ENCODE results near the gene REC8.
"Not testable (repeated sequence)": the region's sequence is repeated elsewhere in the genome, so short reads cannot be mapped to it uniquely, and the experiment has no call there.

The REC8 gene

DNA sequence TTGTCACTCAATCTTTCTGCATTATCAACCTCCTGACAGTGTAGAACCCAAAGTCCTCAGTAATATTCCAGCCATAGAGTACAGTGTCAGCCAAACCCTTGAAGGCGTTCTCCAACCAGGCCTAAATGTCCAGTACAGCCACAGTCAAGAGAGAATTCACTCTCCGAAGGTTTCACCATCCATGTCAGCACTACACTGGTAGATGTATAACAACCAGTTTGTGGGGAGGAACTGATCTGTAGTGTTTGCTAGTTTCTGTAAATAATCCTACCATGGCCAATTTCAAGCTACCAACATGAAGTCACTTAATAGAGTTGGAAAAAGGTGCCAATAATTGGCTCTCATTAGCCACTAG is 44.4 kb downstream of the REC8 start:
- H3K9ac ChIP-seq (ENCODE audit: low read depth, low read length): peak overlapping the region; percentile 96
- no peaks in the 10 kb centered on the region for H3K9me3 ChIP-seq (ENCODE audit: control insufficient read depth, insufficient read depth, low read length)
- no peaks in the 10 kb centered on the region for H3K27me3 ChIP-seq (ENCODE audit: control insufficient read depth, insufficient read depth, low read length)
- peaks cover 12% of the 10 kb centered on the region for H3K36me3 ChIP-seq (ENCODE audit: control insufficient read depth, insufficient read depth, low read length)
- peak overlapping the region; percentile 98 for H3K4me3 ChIP-seq (ENCODE audit: low read depth, low read length)
- peaks cover 5% of the 10 kb centered on the region for H3K4me1 ChIP-seq (ENCODE audit: control insufficient read depth, insufficient read depth, low read length)

DNA sequence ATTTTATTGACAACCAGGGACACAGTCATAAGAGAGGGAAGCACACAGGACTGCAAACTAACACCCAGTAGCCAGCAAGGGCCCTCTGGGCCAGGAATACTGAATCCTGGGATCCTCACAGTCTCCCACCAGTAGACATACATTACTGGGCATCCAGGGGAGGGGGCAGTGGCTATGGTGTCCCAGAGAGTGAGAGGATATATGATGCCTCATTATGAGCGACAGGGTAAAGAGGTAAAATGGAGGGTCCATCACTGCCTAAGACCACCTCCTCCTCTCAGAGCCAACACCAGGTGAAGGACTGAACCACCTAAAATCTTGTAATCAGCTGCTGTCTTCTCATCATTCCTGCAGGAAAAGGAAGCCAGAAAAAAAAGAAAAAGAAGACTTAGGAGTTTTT is 45.0 kb downstream of the REC8 start:
- not testable (repeated sequence) for H3K27me3 ChIP-seq (ENCODE audit: control insufficient read depth, insufficient read depth, low read length); H3K9ac ChIP-seq (ENCODE audit: low read depth, low read length); H3K9me3 ChIP-seq (ENCODE audit: control insufficient read depth, insufficient read depth, low read length); H3K4me3 ChIP-seq (ENCODE audit: low read depth, low read length); H3K4me1 ChIP-seq (ENCODE audit: control insufficient read depth, insufficient read depth, low read length)
- peaks cover 12% of the 10 kb centered on the region for H3K36me3 ChIP-seq (ENCODE audit: control insufficient read depth, insufficient read depth, low read length)

DNA sequence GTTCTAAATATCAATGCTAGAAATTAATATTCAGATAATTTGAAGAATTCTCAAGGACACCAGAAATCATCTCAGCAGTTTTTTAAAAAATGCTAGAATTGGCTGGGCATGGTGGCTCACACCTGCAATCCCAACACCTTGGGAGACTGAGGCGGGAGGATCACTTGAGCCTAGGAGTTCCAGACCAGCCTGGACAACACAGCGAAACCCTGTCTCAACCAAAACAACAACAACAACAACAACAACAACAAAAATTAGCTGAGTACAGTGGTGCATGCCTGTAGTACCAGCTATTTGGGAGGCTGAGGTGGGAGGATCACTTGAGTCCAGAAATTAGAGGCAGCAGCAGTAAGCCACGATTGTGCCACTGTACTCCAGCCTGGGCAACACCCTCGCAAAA is 47.2 kb downstream of the REC8 start:
- peaks cover 11% of the 10 kb centered on the region for H3K36me3 ChIP-seq (ENCODE audit: control insufficient read depth, insufficient read depth, low read length)
- H3K27me3 ChIP-seq (ENCODE audit: control insufficient read depth, insufficient read depth, low read length): no peaks in the 10 kb centered on the region
- no peaks in the 10 kb centered on the region for H3K4me1 ChIP-seq (ENCODE audit: control insufficient read depth, insufficient read depth, low read length)
- H3K9ac ChIP-seq (ENCODE audit: low read depth, low read length): no peak overlapping the region
- H3K4me3 ChIP-seq (ENCODE audit: low read depth, low read length): no peak overlapping the region
- no peaks in the 10 kb centered on the region for H3K9me3 ChIP-seq (ENCODE audit: control insufficient read depth, insufficient read depth, low read length)

DNA sequence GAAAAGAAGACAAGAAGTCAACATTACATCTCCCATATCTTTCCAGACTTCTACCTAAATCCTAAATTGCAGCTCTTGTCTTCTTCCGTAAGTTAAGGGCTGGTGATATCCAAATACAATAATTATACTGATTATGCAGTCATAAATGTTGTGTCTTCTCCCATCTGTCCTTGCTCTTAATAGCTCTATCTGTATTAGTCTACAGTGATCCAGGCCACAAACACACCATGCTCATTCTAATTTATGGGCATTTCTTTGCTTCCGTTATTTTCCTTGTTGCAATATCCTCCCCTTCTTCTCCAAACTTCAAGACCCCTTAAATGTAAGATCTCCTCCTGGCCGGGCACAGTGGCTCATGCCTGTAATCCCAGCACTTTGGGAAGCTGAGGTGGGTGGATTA is 47.6 kb downstream of the REC8 start:
- Histone ChIP-seq H3K27me3 (ENCODE audit: control insufficient read depth, insufficient read depth, low read length) (no peaks in the 10 kb centered on the region), H3K9me3 (ENCODE audit: control insufficient read depth, insufficient read depth, low read length) (no peaks in the 10 kb centered on the region), H3K9ac (ENCODE audit: low read depth, low read length) (no peak overlapping the region), H3K36me3 (ENCODE audit: control insufficient read depth, insufficient read depth, low read length) (peaks cover 7% of the 10 kb centered on the region), H3K4me3 (ENCODE audit: low read depth, low read length) (no peak overlapping the region), H3K4me1 (ENCODE audit: control insufficient read depth, insufficient read depth, low read length) (no peaks in the 10 kb centered on the region)

DNA sequence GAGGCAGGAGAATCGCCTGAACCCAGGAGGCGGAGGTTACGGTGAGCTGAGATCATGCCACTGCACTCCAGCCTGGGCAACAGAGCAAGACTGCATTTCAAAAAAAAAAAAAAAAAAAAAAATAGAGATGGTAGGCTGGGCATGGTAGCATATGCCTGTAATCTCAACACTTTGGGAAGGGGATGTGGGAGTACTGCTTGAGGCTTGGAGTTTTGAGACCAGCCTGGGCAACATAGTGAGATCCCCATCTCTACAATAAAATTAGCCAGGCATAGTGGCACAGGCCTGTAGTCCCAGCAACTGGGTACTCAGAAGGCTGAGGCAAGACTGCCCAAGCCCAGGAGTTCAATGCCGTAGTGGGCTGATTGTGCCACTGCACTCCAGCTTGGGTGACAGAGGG is 51.1 kb downstream of the REC8 start:
- H3K4me1 ChIP-seq (ENCODE audit: control insufficient read depth, insufficient read depth, low read length); H3K4me3 ChIP-seq (ENCODE audit: low read depth, low read length); H3K9me3 ChIP-seq (ENCODE audit: control insufficient read depth, insufficient read depth, low read length); H3K27me3 ChIP-seq (ENCODE audit: control insufficient read depth, insufficient read depth, low read length); H3K9ac ChIP-seq (ENCODE audit: low read depth, low read length); H3K36me3 ChIP-seq (ENCODE audit: control insufficient read depth, insufficient read depth, low read length): not testable (repeated sequence)

DNA sequence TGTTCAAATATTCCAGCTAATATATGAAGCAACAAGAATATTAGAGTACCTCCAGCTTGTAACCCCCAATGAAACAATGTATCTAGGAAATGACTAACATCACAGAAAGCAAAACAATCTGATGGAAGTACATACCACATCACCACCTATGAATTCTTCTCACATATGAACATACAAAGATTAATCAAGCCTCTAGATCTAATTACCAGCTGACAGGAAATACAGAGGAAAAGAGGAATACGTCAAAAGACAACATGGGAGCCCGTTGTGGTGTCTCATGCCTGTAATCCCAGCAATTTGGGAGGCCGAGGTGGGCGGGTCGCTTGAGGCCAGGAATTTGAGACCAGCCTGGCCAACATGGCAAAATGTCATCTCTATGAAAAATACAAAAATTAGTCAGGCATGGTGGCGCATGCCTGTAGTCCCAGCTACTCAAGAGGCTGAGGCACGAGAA is 52.8 kb downstream of the REC8 start:
- no peaks in the 10 kb centered on the region for H3K9me3 ChIP-seq (ENCODE audit: control insufficient read depth, insufficient read depth, low read length)
- no peaks in the 10 kb centered on the region for H3K4me1 ChIP-seq (ENCODE audit: control insufficient read depth, insufficient read depth, low read length)
- no peaks in the 10 kb centered on the region for H3K36me3 ChIP-seq (ENCODE audit: control insufficient read depth, insufficient read depth, low read length)
- H3K9ac ChIP-seq (ENCODE audit: low read depth, low read length): no peak overlapping the region
- H3K4me3 ChIP-seq (ENCODE audit: low read depth, low read length): no peak overlapping the region
- no peaks in the 10 kb centered on the region for H3K27me3 ChIP-seq (ENCODE audit: control insufficient read depth, insufficient read depth, low read length)

DNA sequence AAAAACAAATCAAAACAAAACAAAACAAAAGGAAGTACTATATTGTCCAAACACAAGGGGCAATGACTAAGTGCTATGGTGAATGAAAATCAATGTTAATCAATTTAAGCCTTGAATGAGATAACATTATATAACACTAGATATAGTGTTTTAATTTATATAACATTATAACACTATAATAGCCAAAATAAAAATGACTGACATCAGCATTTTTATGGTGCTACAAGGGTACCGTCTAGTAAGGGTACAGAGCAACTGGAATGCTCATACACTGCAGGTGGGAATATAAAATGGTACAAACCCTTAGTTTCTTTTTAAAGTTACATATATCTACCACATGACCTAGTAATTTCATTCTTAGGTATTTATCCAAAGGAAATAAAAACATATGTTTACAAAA is 54.6 kb downstream of the REC8 start:
- no peaks in the 10 kb centered on the region for H3K27me3 ChIP-seq (ENCODE audit: control insufficient read depth, insufficient read depth, low read length)
- H3K9ac ChIP-seq (ENCODE audit: low read depth, low read length): no peak overlapping the region
- H3K4me1 ChIP-seq (ENCODE audit: control insufficient read depth, insufficient read depth, low read length): no peaks in the 10 kb centered on the region
- H3K36me3 ChIP-seq (ENCODE audit: control insufficient read depth, insufficient read depth, low read length): no peaks in the 10 kb centered on the region
- H3K4me3 ChIP-seq (ENCODE audit: low read depth, low read length): no peak overlapping the region
- no peaks in the 10 kb centered on the region for H3K9me3 ChIP-seq (ENCODE audit: control insufficient read depth, insufficient read depth, low read length)

DNA sequence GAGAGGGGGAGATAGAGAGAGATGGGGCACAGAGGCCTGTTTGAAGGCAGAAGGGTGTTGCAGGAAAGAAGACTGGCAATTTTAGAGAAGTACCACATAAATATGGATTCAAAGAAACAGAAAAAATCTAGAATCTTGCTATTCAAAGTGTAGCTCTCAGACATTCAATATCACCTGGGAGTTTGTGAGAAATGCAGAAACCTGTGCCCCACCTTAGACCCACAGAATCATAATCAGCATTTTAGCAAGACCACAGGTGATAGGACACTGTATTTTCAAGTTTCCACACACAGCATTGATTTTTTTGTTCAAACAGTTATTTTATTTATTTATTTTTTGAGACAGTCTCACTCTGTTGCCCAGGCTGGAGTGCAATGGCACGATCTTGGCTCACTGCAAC is 57.0 kb downstream of the REC8 start:
- Histone ChIP-seq H3K4me3 (ENCODE audit: low read depth, low read length) (no peak overlapping the region), H3K4me1 (ENCODE audit: control insufficient read depth, insufficient read depth, low read length) (no peaks in the 10 kb centered on the region), H3K27me3 (ENCODE audit: control insufficient read depth, insufficient read depth, low read length) (no peaks in the 10 kb centered on the region), H3K9me3 (ENCODE audit: control insufficient read depth, insufficient read depth, low read length) (no peaks in the 10 kb centered on the region), H3K36me3 (ENCODE audit: control insufficient read depth, insufficient read depth, low read length) (no peaks in the 10 kb centered on the region), H3K9ac (ENCODE audit: low read depth, low read length) (no peak overlapping the region)
